Erythroblast (primary cell): ENCODE measurements around the gene ASB7.

ENCODE experiments used
- GATA1 ChIP-seq: IDR thresholded peaks from 2 replicates; pipeline ENCODE4 v1.6.1; 2011; ENCODE audit warnings: low read depth, mild to moderate bottlenecking, control low read depth, low read length, moderate library complexity
- POLR2A ChIP-seq: IDR thresholded peaks from 2 replicates; pipeline ENCODE4 v1.6.1; 2011; ENCODE audit warnings: mild to moderate bottlenecking, low read length

DNA sequence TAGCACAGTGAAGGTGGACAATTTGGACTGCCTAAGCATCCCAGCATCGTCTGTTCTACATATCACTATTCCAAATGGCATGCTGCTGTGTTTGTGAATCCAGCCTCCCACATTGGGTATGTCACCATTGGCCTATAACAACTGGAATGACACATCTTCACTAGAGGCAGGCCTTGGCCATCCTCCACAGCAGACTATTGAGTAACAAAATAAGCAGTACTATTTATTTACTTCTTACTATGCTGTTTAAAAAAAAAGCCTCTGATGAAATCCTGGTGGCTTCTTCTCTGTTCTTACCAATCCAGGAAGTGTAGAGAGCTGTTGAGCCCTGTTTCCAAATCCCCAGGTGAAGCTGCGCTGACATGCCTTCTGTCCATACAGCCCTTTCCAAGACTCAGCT is 43.1 kb upstream of the ASB7 start:
- TF ChIP-seq POLR2A (no peak), GATA1 (no peak)
